GM21360 (cell line): Measurements from ENCODE around the gene TAF4.

Experiments used
- ATAC-seq: cut with Tn5 transposase; IDR thresholded peaks from one replicate; pipeline ENCODE4 v1.9.1; 2021; ENCODE audit warnings: mild to moderate bottlenecking, moderate library complexity; ENCODE audit not compliant: unreplicated experiment

The TAF4 gene

DNA sequence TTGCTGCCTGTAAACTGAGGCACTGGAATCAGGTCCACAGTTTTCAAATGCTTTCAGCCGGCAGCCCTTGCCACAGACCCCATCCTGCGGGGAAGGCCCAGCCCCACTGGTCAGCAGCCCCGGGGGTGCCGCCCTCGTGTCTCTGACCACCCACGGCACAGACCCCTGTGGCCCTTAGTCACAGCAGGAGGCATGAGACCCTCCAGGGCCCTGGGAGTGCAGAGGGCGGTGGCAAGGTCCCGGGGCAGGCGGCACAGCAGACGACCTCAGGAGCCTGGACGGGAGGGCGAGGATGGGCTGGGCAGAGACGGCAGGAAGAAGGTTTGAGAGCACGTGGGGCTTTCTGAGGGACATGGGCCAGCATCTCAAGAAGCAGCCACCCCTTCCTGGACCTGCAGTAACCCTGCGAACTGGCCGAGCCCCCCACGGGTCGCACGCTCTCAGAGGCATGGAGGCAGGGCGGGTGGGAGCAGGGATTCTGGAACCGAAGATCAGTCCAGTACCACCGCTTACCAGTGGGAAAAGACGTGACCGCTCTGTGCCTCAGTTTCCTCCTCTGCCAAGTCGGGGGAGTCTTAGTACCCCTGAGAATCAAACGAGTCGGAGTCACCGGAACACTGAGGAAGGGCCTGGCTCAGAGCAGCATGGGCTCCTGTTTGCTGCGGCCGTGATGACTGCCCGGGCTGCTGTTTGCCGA is 140.7 kb downstream of the TAF4 start:
- no peak for ATAC-seq
